ENCODE measurements around the gene AHSG.

Gene AHSG

GRCh38 chr3:186626254-186626847 is 13.5 kb downstream of the AHSG start:
- H3K4me3 ChIP-seq (ENCODE audit: low read depth, low read length), result no peak overlapping the region
- no peak overlapping the region for H3K27ac ChIP-seq (ENCODE audit: extremely low read depth, low read depth, low read length)
- no peaks in the 10 kb centered on the region for H3K36me3 ChIP-seq (ENCODE audit: control insufficient read depth in 2 of 2, insufficient read depth in 1 of 2, low read length in 2 of 2)
- POLR2A ChIA-PET, result no interaction called here
- H3K4me1 ChIP-seq (ENCODE audit: control insufficient read depth, insufficient read depth, low read length), result no peaks in the 10 kb centered on the region
- TF ChIP-seq TSHZ1 (tag by site-specific recombination; IDR thresholded peaks at IDR 0.05; ENCODE audit: borderline replicate concordance) (no peak), ZBTB48 (tag by site-specific recombination; IDR thresholded peaks at IDR 0.05) (no peak), ZNF76 (tag by site-specific recombination; IDR thresholded peaks at IDR 0.05; ENCODE audit: borderline replicate concordance, low read depth) (no peak)
- CTCF ChIA-PET, result interaction anchor here (1.0 to 2.9 kb wide), 2 partner anchors 9 to 11 kb away, joined by 3 to 12 read pairs; no protein-coding TSS in a partner anchor
- no peaks in the 10 kb centered on the region for H3K9me3 ChIP-seq (ENCODE audit: control insufficient read depth, insufficient read depth, low read depth, low read length)

- Histone ChIP-seq H3K27ac (ENCODE audit: extremely low read depth, low read depth, low read length) (no peak overlapping the region), H3K9me3 (ENCODE audit: control insufficient read depth, insufficient read depth, low read depth, low read length) (no peaks in the 10 kb centered on the region), H3K36me3 (ENCODE audit: control insufficient read depth in 2 of 2, insufficient read depth in 1 of 2, low read length in 2 of 2) (no peaks in the 10 kb centered on the region), H3K4me3 (ENCODE audit: low read depth, low read length) (no peak overlapping the region), H3K4me1 (ENCODE audit: control insufficient read depth, insufficient read depth, low read length) (no peaks in the 10 kb centered on the region)
- ChIA-PET POLR2A (no interaction called here), CTCF (no interaction called here)
- no peak for TF ChIP-seq EGR2 (tag by site-specific recombination; IDR thresholded peaks at IDR 0.05; ENCODE audit: low read depth)
- no peak for TF ChIP-seq ZNF366 (tag by site-specific recombination; conservative IDR thresholded peaks at IDR 0.05)
- no peak for TF ChIP-seq ZNF548 (tag by site-specific recombination; IDR thresholded peaks at IDR 0.05)
- TF ChIP-seq ZNF184 (tag by site-specific recombination; IDR thresholded peaks at IDR 0.05), result no peak
- TF ChIP-seq ZNF660 (tag by site-specific recombination; IDR thresholded peaks at IDR 0.05), result no peak
- TF ChIP-seq ZNF624 (tag by site-specific recombination; IDR thresholded peaks at IDR 0.05), result no peak
- TF ChIP-seq ZNF488 (tag by site-specific recombination; IDR thresholded peaks at IDR 0.05), result no peak
- no peak for TF ChIP-seq TCF7L2 (IDR thresholded peaks at IDR 0.05; ENCODE audit: borderline replicate concordance, low read depth, low read length)
- TF ChIP-seq REPIN1 (tag by site-specific recombination; IDR thresholded peaks at IDR 0.05; ENCODE audit: low read depth), result no peak
- no peak for TF ChIP-seq OVOL3 (tag by site-specific recombination; IDR thresholded peaks at IDR 0.05)
- no peak for TF ChIP-seq ZNF830 (tag by site-specific recombination; IDR thresholded peaks at IDR 0.05; ENCODE audit: low read depth)
- no peak for TF ChIP-seq ZNF692 (tag by site-specific recombination; IDR thresholded peaks at IDR 0.05)
- TF ChIP-seq ZNF292 (tag by site-specific recombination; IDR thresholded peaks at IDR 0.05; ENCODE audit: borderline replicate concordance, low read depth), result no peak
- TF ChIP-seq ZNF561 (tag by site-specific recombination; IDR thresholded peaks at IDR 0.05; ENCODE audit: borderline replicate concordance), result no peak
- TF ChIP-seq FEZF1 (tag by site-specific recombination; IDR thresholded peaks at IDR 0.05), result no peak
These were observed 15.1 kb downstream of the AHSG start for GRCh38 chr3:186627852-186628414.
